Endothelial cell of umbilical vein (primary cell): ENCODE results near the gene HNRNPA1L2.

Source experiments
- CTCF ChIP-seq, 2 donors: IDR thresholded peaks; 1 replicate in 1 of 2; 2 replicates in 1 of 2; pipeline ENCODE4 v1.5.1; 2011; ENCODE audit warnings: low read length in 2 of 2, mild to moderate bottlenecking in 2 of 2, moderate library complexity in 2 of 2, control low read depth in 1 of 2, inconsistent platforms in 1 of 2, low read depth in 1 of 2; ENCODE audit not compliant: insufficient read depth in 1 of 2; ENCODE audit errors: extremely low read depth in 1 of 2
- FOS ChIP-seq: IDR thresholded peaks from 2 replicates; pipeline ENCODE4 v1.6.1; 2011; ENCODE audit warnings: mild to moderate bottlenecking, low read length, moderate library complexity, borderline replicate concordance; ENCODE audit not compliant: insufficient read depth
- GATA2 ChIP-seq: IDR thresholded peaks from 2 replicates; pipeline ENCODE4 v1.7.0; 2011; ENCODE audit warnings: low read depth, mild to moderate bottlenecking, moderate library complexity, mixed read lengths, low read length; ENCODE audit not compliant: insufficient read length, insufficient read depth
- POLR2A ChIP-seq: IDR thresholded peaks from 2 replicates; pipeline ENCODE4 v1.6.1; 2012; ENCODE audit warnings: low read depth, mild to moderate bottlenecking, control low read depth, low read length
- POLR2AphosphoS5 ChIP-seq: IDR thresholded peaks from 2 replicates; pipeline ENCODE4 v1.6.1; 2012; ENCODE audit warnings: low read depth, mild to moderate bottlenecking, control low read depth, low read length, moderate library complexity; ENCODE audit not compliant: insufficient read depth

GRCh38 chr13:52659340-52659739 is 17.1 kb downstream of the HNRNPA1L2 start:
- TF ChIP-seq GATA2 (no peak), CTCF (IDR thresholded peaks at IDR 0.05; ENCODE audit: extremely low read depth in 1 of 2, insufficient read depth in 1 of 2, low read depth in 1 of 2, low read length in 2 of 2) (no peak), POLR2A (no peak), POLR2AphosphoS5 (no peak), FOS (no peak)
